Peyer's patch (tissue), 4 donors: ENCODE measurements around the gene CEMIP.

Experiments used
- CTCF ChIP-seq, 6 experiments: fragments of 450-650 bp in 4 of 6; fragments of 200-600 bp in 2 of 6; sonication (generic) in 1 of 6; IDR thresholded peaks; one replicate each; pipeline ENCODE4 v1.5.1; 2017 to 2019; ENCODE audit warnings: antibody characterized with exemption in 6 of 6, mild to moderate bottlenecking in 3 of 6, moderate library complexity in 1 of 6
- POLR2A ChIP-seq, 2 donors: fragments of 450-650 bp; IDR thresholded peaks; one replicate each; pipeline ENCODE4 v1.5.1; 2017; ENCODE audit warnings: antibody characterized with exemption in 2 of 2, mild to moderate bottlenecking in 2 of 2, moderate library complexity in 2 of 2

DNA sequence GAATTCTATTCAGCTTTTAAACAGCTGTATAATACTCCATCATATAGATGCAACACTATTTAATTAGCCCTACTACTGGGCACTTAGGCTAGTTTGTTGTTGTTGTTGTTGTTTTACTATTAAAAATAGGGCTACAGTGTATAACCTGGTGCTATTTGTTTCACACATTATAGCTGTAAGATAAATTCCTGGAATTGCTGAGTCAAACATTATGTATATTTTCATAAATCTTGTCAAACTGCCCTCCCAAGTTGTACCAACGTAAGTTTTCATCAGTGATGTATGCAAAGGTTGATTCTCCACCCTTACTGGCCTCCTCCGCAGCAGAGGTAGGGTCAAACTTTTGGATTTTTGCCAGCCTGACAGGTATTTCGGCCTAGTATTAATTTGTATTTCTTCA lies 3.8 kb upstream of the CEMIP start:
- TF ChIP-seq CTCF (IDR thresholded peaks at IDR 0.05) = no peak
- no peak for TF ChIP-seq POLR2A (IDR thresholded peaks at IDR 0.05)
